ENCODE data around the gene SEPSECS. TPM values are rescaled to one million over a fixed set of nuclear protein-coding genes. Genes with fewer than 3 reads are reported as not detected.
A peak's percentile ranks its signal among the peaks of the same experiment; 100 is the strongest.

SEPSECS gene
- total RNA-seq, 1 experiment from 2014 or later, result 4.2 TPM

DNA sequence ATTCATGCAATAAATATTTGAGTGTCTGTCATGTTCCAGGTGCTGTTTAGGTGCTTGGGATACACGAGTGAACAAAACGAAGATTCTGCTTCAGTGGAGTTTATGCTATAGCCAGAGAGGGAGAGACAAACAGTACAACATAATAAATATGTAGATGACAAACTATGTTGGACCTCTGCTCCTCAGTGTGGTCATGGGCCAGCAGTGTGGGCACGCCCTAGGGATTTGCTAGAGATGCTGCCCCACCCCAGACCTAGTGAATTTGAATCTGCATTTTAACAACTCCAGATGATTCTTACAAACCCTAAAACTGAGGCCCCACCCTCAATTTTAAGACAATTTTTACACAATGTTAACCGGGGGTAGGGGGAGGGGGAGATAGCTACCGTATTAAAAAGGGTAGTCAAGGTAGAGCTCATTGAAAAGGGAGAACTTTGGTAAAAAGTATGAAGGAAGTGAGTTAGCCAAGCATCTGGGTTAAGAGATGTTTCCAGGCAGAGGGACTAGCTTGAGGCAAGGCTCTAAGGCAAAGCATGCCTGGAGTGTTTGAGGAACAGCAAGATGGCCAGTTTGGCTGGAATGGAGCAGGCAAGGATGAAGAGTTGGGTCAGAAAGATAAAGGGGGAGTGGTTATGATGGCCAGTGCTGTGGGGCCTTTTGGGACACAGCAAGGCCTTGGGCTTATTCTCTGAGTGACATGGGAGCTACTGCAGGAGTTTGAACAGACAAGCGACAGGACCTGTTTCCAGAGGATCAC lies 42.4 kb downstream of the SEPSECS start:
- no peak overlapping the region for H2BK20ac ChIP-seq (ENCODE audit: low read depth, low read length, poor library complexity, severe bottlenecking)
- H3K4ac ChIP-seq (ENCODE audit: low read depth, low read length), result no peak overlapping the region
- H3K4me1 ChIP-seq (ENCODE audit: insufficient read depth, low read length), result no peaks in the 10 kb centered on the region
- no peak overlapping the region for H3K14ac ChIP-seq (ENCODE audit: insufficient read depth, low read length)
- no peak overlapping the region for H3T11ph ChIP-seq (ENCODE audit: low read length)
- WGBS (ENCODE audit: extremely low coverage, insufficient read length, low lambda C conversion rate), result no CpG with 5 or more reads among the region's 6 CpGs
- H2BK12ac ChIP-seq (ENCODE audit: insufficient read length, low read depth, low read length), result no peak overlapping the region
- no peaks in the 10 kb centered on the region for H3K9me3 ChIP-seq (ENCODE audit: control insufficient read depth, low read depth, low read length)
- Mint-ChIP-seq H3K4me1 (peaks cover 13 to 18% of the 10 kb centered on the region in 2 experiments), H3K4me3 (no peak overlapping the region), H3K36me3 (ENCODE audit: insufficient read depth in 1 of 3, low read depth in 3 of 3) (no peaks in the 10 kb centered on the region), H3K27me3 (ENCODE audit: low read depth) (peaks cover 1% of the 10 kb centered on the region; the same call in 1 of the 2 replicates), H3K9me3 (no peaks in the 10 kb centered on the region), H3K27ac (0 out of 7 replicates have a peak overlapping the region, but pooled peaks of 1 of the 3 experiments have one; percentile 6)
- H3K79me1 ChIP-seq (ENCODE audit: insufficient read depth, low read depth, low read length, poor library complexity, severe bottlenecking), result no peaks in the 10 kb centered on the region
- H4K91ac ChIP-seq (ENCODE audit: insufficient read length, low read depth, low read length), result no peak overlapping the region
- no peak overlapping the region for H4K5ac ChIP-seq (ENCODE audit: insufficient read length, low read depth, low read length)
- no peak overlapping the region for H3K18ac ChIP-seq (ENCODE audit: insufficient read length, low read depth, low read length)
- TF ChIP-seq CTCF (conservative IDR thresholded peaks at IDR 0.05), result no peak
- no peak overlapping the region for H2AFZ ChIP-seq (ENCODE audit: low read length)
- no peak overlapping the region for H2BK5ac ChIP-seq (ENCODE audit: insufficient read length, low read length)
- H2BK120ac ChIP-seq (ENCODE audit: low read depth, low read length, poor library complexity, severe bottlenecking), result no peak overlapping the region
- no peaks in the 10 kb centered on the region for H4K20me1 ChIP-seq (ENCODE audit: control insufficient read depth, insufficient read depth, insufficient read length)
- H2BK15ac ChIP-seq (ENCODE audit: low read depth, low read length), result no peak overlapping the region
- no peak overlapping the region for H3K4me2 ChIP-seq (ENCODE audit: insufficient read depth, insufficient read length, low read length)
- no peak for DNase-seq
- no peak overlapping the region for H2AK5ac ChIP-seq (ENCODE audit: insufficient read length, low read length)
- no peaks in the 10 kb centered on the region for H3K27me3 ChIP-seq (ENCODE audit: insufficient read depth, low read length)
- H3K23ac ChIP-seq (ENCODE audit: insufficient read length, low read depth, low read length), result no peak overlapping the region
- no peak overlapping the region for H3K9ac ChIP-seq (ENCODE audit: extremely low read depth, insufficient read length, low read length)
- H3K79me2 ChIP-seq (ENCODE audit: insufficient read depth, low read length), result no peaks in the 10 kb centered on the region
- H3K56ac ChIP-seq (ENCODE audit: insufficient read length, low read depth, low read length), result no peak overlapping the region
- no peak overlapping the region for H4K8ac ChIP-seq (replicated peaks; ENCODE audit: insufficient read length, low read depth, low read length)
- no peak overlapping the region for H3K27ac ChIP-seq (ENCODE audit: insufficient read length, low read depth, low read length)
- no peaks in the 10 kb centered on the region for H3K23me2 ChIP-seq (ENCODE audit: insufficient read length, low read depth, low read length, poor library complexity, severe bottlenecking)
